Skeletal muscle tissue (tissue), 4 donors: ENCODE measurements around the gene PJA1. TPM values are rescaled to one million over a fixed set of nuclear protein-coding genes. Genes with fewer than 3 reads are reported as not detected.

Experiments
- H3K27ac ChIP-seq: one replicate; pipeline ENCODE4 v1.7.0; 2013; ENCODE audit warnings: mild to moderate bottlenecking, low read depth, low read length, inconsistent platforms
- H3K27me3 ChIP-seq, 3 donors: one replicate each; pipeline ENCODE4 v1.7.0; 2013; ENCODE audit warnings: low read length in 3 of 3; ENCODE audit not compliant: control insufficient read depth in 3 of 3, insufficient read depth in 3 of 3
- H3K36me3 ChIP-seq, 3 donors: one replicate each; pipeline ENCODE4 v1.7.0; 2013; ENCODE audit warnings: low read length in 3 of 3; ENCODE audit not compliant: control insufficient read depth in 3 of 3, insufficient read depth in 3 of 3
- H3K4me1 ChIP-seq, 3 donors: one replicate each; pipeline ENCODE4 v1.7.0; 2013; ENCODE audit warnings: low read length in 3 of 3, mild to moderate bottlenecking in 3 of 3; ENCODE audit not compliant: control insufficient read depth in 3 of 3, insufficient read depth in 3 of 3
- H3K4me3 ChIP-seq, 3 donors: one replicate each; pipeline ENCODE4 v1.7.0; 2013; ENCODE audit warnings: low read length in 3 of 3
- H3K9ac ChIP-seq, 3 donors: one replicate each; pipeline ENCODE4 v1.7.0; 2013; ENCODE audit warnings: low read length in 3 of 3, mild to moderate bottlenecking in 3 of 3, moderate library complexity in 2 of 3, low read depth in 1 of 3
- H3K9me3 ChIP-seq, 3 donors: one replicate each; pipeline ENCODE4 v1.7.0; 2013; ENCODE audit warnings: low read length in 3 of 3; ENCODE audit not compliant: control insufficient read depth in 3 of 3
- total RNA-seq: library from RNA; depleted of rRNA; stranded (reverse); fragments of >200 nt; gene quantifications from one replicate; pipeline ENCODE4 v1.2.3, GENCODE V29; 2014
- donor health status: Osteomylitis.

The PJA1 gene
- total RNA-seq, 1 donor from 2014 or later, result 51.7 TPM

GRCh38 chrX:69137371-69138117 lies 27.7 kb downstream of the PJA1 start:
- Histone ChIP-seq H3K27ac (peak overlapping the region; percentile 62), H3K4me3 (no peak overlapping the region), H3K4me1 (peaks cover 0 to 7% (median 4%) of the 10 kb centered on the region in 3 donors), H3K9me3 (no peaks in the 10 kb centered on the region), H3K9ac (peak overlapping the region in 1 of 3 donors; percentile 30), H3K27me3 (peaks cover 0 to 20% (median 0%) of the 10 kb centered on the region in 3 donors), H3K36me3 (no peaks in the 10 kb centered on the region)

DNA sequence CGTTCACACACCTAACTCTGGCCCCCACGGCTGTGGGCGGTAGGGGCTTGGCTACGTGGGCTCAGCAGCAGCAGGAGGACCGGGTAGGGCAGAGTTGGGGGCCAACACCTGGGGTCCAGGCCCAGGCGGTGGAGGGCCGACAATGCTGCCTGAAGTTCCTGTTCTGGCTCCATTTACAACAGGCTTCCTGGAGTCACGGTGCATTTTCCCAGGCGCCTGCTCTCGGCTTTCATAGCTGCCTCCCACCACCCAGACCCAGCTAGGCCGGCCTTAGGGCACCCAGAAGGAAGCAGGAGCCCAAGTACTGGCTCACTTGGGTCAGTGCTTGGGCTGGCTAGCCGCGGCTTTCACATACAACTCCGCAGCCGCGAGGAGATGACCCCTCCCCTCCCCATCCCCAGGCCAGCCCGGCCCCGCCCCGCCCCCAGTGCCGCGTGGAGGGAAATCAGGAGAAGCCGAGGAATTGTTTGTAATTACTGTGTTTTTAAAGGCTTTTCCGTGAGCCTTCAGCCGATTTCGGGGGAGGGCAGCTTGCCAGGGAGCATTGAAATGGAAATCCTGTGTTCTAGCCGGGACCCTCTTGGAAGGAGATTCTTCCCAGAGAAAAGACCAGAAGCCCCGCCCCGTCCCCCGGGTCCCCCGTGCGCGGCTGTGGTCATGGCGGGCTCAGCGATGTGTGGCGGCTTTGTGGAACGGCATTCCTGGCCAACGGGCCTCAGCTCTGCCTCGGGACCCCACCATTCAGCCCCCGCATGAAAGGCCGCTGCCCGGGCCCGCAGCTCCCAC lies 28.5 kb downstream of the PJA1 start:
- Histone ChIP-seq H3K36me3 (no peaks in the 10 kb centered on the region), H3K9ac (peak overlapping the region in 2 of 3 donors; percentile 30 to 50), H3K27ac (peak overlapping the region; percentile 62), H3K4me1 (peaks cover 0 to 7% (median 4%) of the 10 kb centered on the region in 3 donors), H3K27me3 (peaks cover 0 to 20% (median 0%) of the 10 kb centered on the region in 3 donors), H3K9me3 (no peaks in the 10 kb centered on the region), H3K4me3 (no peak overlapping the region)

GRCh38 chrX:69133921-69134542 lies 31.2 kb downstream of the PJA1 start:
- H3K36me3 ChIP-seq, result no peaks in the 10 kb centered on the region
- H3K4me3 ChIP-seq, result no peak overlapping the region
- H3K9me3 ChIP-seq, result no peaks in the 10 kb centered on the region
- peaks cover 0 to 7% (median 4%) of the 10 kb centered on the region in 3 donors for H3K4me1 ChIP-seq
- no peak overlapping the region for H3K27ac ChIP-seq
- no peak overlapping the region for H3K9ac ChIP-seq
- peaks cover 0 to 24% (median 0%) of the 10 kb centered on the region in 3 donors for H3K27me3 ChIP-seq

GRCh38 chrX:69131886-69132285 lies 33.4 kb downstream of the PJA1 start:
- Histone ChIP-seq H3K4me3 (no peak overlapping the region), H3K4me1 (peaks cover 3 to 7% (median 7%) of the 10 kb centered on the region in 3 donors), H3K9me3 (no peaks in the 10 kb centered on the region), H3K9ac (no peak overlapping the region), H3K27ac (no peak overlapping the region), H3K27me3 (peaks cover 0 to 32% (median 0%) of the 10 kb centered on the region in 3 donors), H3K36me3 (no peaks in the 10 kb centered on the region)

DNA sequence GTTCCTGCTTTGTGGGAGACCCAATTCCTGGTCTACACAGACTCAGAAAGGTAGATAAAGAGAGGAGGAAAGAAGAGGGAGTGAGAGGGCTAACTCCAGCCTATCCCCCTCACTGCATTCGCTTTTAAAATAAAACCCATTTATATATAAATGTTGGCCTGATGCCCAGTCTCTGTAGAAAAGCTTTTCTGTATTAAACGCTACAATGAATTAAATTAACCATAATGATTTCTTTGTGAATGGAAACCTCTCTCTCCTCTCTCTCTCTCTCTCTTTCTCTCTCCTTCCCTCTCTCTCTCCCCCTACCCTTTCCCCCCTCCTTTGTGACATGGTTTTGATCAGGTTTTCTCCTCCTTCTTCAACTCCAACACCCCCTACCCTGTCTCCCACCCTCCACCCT lies 34.8 kb downstream of the PJA1 start:
- Histone ChIP-seq H3K9me3 (no peaks in the 10 kb centered on the region), H3K36me3 (no peaks in the 10 kb centered on the region), H3K9ac (no peak overlapping the region), H3K4me1 (peaks cover 3 to 15% (median 13%) of the 10 kb centered on the region in 3 donors), H3K4me3 (no peak overlapping the region), H3K27ac (no peak overlapping the region), H3K27me3 (peaks cover 0 to 26% (median 0%) of the 10 kb centered on the region in 3 donors)

- peak overlapping the region in 1 of 3 donors; percentile 45 for H3K9ac ChIP-seq
- H3K9me3 ChIP-seq, result no peaks in the 10 kb centered on the region
- no peaks in the 10 kb centered on the region for H3K36me3 ChIP-seq
- H3K4me1 ChIP-seq, result peaks cover 3 to 15% (median 11%) of the 10 kb centered on the region in 3 donors
- no peak overlapping the region for H3K27ac ChIP-seq
- no peak overlapping the region for H3K4me3 ChIP-seq
- peaks cover 0 to 22% (median 0%) of the 10 kb centered on the region in 3 donors for H3K27me3 ChIP-seq
These were observed 36.7 kb downstream of the PJA1 start for GRCh38 chrX:69128588-69128987.

GRCh38 chrX:69127466-69127865 lies 37.8 kb downstream of the PJA1 start:
- Histone ChIP-seq H3K27ac (no peak overlapping the region), H3K36me3 (no peaks in the 10 kb centered on the region), H3K27me3 (peaks cover 0 to 19% (median 0%) of the 10 kb centered on the region in 3 donors), H3K4me1 (peaks cover 3 to 15% (median 11%) of the 10 kb centered on the region in 3 donors), H3K9me3 (no peaks in the 10 kb centered on the region), H3K4me3 (no peak overlapping the region), H3K9ac (no peak overlapping the region)

- Histone ChIP-seq H3K27ac (no peak overlapping the region), H3K4me3 (no peak overlapping the region), H3K4me1 (peaks cover 3 to 15% (median 11%) of the 10 kb centered on the region in 3 donors), H3K36me3 (no peaks in the 10 kb centered on the region), H3K9me3 (no peaks in the 10 kb centered on the region), H3K27me3 (peaks cover 0 to 23% (median 0%) of the 10 kb centered on the region in 3 donors), H3K9ac (peak overlapping the region in 1 of 3 donors; percentile 16)
These were observed 38.6 kb downstream of the PJA1 start for GRCh38 chrX:69126642-69127041.

GRCh38 chrX:69125094-69125493 lies 40.2 kb downstream of the PJA1 start:
- H3K4me3 ChIP-seq, result no peak overlapping the region
- no peak overlapping the region for H3K27ac ChIP-seq
- no peaks in the 10 kb centered on the region for H3K36me3 ChIP-seq
- no peaks in the 10 kb centered on the region for H3K9me3 ChIP-seq
- H3K27me3 ChIP-seq, result peaks cover 0 to 21% (median 0%) of the 10 kb centered on the region in 3 donors
- H3K4me1 ChIP-seq, result peaks cover 3 to 15% (median 11%) of the 10 kb centered on the region in 3 donors
- no peak overlapping the region for H3K9ac ChIP-seq
